Measurements from ENCODE around the gene ANK2.

GRCh38 chr4:113073451-113074005 is 24.1 kb downstream of the ANK2 start:
- no peak for TF ChIP-seq CTCF (IDR thresholded peaks at IDR 0.05; ENCODE audit: insufficient read depth, low read depth, low read length)
- no peak for TF ChIP-seq EZH2 (IDR thresholded peaks at IDR 0.05; ENCODE audit: insufficient read depth, low read length)

All from astrocyte (in vitro differentiated cells and primary cell).